GM18511 (cell line): ENCODE results near the gene ADARB2.
"Not testable (repeated sequence)": the region's sequence is repeated elsewhere in the genome, so short reads cannot be mapped to it uniquely, and the experiment has no call there.

ENCODE experiments used
- ATAC-seq: cut with Tn5 transposase; IDR thresholded peaks from one replicate; pipeline ENCODE4 v1.9.1; 2021; ENCODE audit warnings: mild to moderate bottlenecking, moderate library complexity; ENCODE audit not compliant: unreplicated experiment

ADARB2 gene

DNA sequence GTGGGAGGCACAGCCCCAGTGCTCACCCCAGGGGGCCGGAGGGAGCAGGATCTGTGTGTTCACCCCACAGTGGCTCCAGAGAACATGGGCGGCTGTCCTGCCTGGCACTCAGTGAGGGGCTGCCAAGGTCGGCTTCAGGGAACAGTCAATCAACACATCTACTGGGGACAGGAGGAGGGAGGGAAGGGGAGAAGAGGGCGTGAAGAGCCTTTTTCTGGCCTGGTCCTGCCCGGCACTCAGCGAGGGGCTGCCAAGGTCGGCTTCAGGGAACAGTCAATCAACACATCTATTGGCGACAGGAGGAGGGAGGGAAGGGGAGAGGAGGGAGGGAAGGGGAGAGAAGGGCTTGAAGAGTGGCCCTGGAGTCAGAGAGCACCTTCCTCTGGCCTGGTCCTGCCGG is 184.9 kb downstream of the ADARB2 start:
- ATAC-seq = no peak

DNA sequence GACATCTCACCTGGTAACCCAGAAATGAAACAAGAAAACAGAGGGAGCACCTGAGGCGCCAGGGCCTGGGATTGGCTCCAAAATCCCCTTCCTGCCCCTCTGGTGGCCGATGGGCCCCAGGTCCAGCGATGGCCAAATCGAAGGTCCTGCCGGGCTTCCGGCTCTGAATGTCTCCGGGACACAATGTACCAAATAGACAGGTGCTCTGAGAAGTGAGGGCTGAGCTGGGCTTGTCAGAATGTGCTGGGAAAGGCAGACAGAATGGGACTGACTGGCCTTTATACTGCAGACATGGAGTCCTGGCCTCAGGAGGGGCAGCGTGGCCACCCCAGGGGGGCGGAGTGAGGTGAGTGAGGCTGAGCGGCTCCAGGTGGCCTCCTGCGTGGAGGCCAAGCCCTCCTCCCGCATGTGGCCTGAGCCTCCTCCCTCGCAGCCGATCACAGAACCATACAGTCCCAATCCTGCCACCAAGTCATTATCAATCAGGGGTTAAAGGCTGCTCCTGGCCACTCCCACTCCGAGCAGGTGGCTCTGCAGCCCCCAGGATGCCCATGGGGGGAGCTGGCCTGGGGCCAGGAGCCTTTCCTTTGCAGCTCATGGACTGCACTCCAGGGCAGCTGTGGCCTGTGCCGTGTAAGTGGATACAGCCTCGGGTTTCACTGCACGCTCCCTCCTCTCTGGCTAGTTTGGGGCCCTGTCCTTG is 185.5 kb downstream of the ADARB2 start:
- ATAC-seq = no peak

- no peak for ATAC-seq
Measured at GRCh38 chr10:1550616-1551015, 186.7 kb downstream of the ADARB2 start.

- ATAC-seq = no peak
Measured at GRCh38 chr10:1550291-1550595, 187.1 kb downstream of the ADARB2 start.

- ATAC-seq = no peak
Measured at GRCh38 chr10:1549591-1550290, 187.6 kb downstream of the ADARB2 start.

GRCh38 chr10:1548596-1548995 is 188.7 kb downstream of the ADARB2 start:
- no peak for ATAC-seq

GRCh38 chr10:1548146-1548545 is 189.2 kb downstream of the ADARB2 start:
- no peak for ATAC-seq

DNA sequence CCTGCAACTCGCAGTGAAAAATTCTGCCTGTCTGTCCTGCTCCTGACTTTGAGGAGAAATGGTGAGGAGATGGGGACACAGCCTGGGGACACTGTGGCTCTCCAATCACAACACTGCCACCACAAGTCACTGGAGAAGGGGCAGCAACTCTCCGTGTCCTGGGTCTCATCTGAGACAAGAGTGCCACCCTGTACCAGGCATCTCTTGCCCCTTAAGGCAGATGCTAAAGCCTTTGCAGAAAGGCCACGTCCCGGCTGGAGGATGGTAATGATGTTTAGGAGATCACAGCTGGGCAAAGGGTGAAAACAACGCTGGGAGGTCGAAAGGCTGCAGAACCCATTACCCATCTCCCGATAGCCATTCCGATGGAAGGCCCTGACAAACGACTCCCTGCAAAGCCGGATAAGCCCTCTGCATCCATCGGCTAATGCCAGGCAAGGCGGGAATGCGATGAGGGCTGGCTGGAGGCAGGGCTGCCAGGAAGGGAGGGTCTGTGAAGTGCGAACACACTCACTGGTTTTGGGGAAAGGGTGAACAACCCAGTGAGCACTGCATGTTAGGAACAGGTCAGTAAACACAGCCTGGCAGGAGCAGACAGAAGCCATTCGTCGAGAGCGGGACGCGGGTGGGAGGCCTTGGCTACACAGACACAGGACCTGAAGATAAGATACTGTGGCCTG is 190.8 kb downstream of the ADARB2 start:
- ATAC-seq = no peak

- no peak for ATAC-seq
Measured at GRCh38 chr10:1545524-1545923, 191.8 kb downstream of the ADARB2 start.

DNA sequence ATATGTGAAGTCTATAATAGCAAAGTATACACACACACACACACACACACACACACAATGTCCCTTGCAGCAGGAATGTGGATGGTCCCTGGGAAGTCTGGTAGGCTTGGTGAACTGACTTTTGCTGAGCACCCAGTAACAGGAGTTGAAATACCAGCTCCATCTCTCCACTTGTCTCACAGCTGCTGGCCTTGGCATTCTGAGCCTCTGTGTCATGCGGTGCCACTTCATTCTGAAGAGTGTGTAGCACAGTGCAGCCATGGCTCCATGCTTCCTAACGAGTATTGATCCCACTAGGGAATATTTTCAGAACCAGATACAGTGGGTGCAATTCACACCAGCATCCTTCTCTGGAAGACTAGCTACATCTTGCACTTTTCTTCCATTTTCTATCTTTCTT is 192.4 kb downstream of the ADARB2 start:
- ATAC-seq = no peak

GRCh38 chr10:1544209-1544673 is 193.1 kb downstream of the ADARB2 start:
- no peak for ATAC-seq

GRCh38 chr10:1543596-1543995 is 193.7 kb downstream of the ADARB2 start:
- ATAC-seq = no peak

DNA sequence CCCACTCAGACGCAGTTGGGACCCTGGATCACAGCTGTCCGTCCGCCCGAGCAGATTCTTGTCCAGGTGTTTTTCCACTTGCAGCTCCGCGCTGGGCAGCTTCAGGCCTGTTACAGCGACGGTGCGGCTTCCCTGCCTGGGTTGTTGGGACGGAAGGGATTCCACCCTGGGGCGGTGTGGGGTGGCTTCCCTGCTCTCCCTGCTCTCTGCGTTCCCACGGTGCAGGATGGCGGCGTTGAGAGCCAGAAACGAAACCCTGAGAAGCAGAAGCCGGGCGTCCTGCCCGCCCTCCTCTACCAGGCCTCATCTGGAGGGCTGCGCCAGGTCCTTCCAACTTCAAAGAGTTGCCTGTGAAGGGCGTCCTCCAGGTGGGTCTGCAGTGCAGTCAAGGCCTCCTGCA is 194.4 kb downstream of the ADARB2 start:
- ATAC-seq = no peak

- no peak for ATAC-seq
Measured at GRCh38 chr10:1540144-1540543, 197.2 kb downstream of the ADARB2 start.

DNA sequence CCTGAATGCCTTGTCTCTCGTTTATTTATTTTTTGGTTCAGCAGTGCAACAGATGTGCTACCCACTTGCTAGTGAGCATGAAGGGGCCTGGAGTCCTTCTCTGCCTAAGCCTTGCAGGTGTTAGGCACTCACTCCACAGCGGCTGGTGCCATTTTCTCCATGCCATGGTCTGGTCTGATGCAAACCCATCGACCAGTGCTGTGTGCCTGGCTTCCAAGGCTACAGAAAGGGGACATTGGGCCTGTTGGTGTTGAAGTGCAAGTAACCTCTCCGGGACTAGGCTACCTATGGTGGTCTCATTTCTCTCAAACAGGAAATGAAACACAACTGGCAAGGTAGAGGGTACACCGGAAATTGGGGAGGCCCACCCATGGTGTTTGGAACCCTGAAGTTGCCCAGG is 198.1 kb downstream of the ADARB2 start:
- ATAC-seq = no peak

- no peak for ATAC-seq
Measured at GRCh38 chr10:1538531-1539061, 198.7 kb downstream of the ADARB2 start.

DNA sequence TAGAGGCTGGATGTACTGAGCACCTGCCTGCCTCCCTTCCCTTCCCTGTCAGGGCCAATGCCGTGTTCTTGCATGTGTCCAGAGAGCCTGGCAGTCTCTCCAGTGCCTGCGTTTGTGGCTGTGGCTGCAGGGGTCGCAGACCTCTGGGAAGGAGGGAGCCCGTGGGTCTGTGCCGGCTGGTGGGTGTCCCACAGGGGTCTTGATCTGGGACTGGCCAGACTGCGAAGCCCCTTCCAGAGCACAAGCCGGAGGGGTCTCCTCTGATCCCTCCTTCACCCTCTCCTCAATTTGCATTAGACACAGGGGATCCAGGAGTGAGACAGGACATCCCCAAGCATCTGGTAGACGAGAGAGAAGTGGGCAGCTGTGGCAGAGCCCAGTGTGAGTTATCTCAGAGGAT is 199.2 kb downstream of the ADARB2 start:
- no peak for ATAC-seq

- not testable (repeated sequence) for ATAC-seq
Measured at GRCh38 chr10:1537449-1537848, 199.9 kb downstream of the ADARB2 start.

GRCh38 chr10:1536341-1536740 is 201.0 kb downstream of the ADARB2 start:
- no peak for ATAC-seq

DNA sequence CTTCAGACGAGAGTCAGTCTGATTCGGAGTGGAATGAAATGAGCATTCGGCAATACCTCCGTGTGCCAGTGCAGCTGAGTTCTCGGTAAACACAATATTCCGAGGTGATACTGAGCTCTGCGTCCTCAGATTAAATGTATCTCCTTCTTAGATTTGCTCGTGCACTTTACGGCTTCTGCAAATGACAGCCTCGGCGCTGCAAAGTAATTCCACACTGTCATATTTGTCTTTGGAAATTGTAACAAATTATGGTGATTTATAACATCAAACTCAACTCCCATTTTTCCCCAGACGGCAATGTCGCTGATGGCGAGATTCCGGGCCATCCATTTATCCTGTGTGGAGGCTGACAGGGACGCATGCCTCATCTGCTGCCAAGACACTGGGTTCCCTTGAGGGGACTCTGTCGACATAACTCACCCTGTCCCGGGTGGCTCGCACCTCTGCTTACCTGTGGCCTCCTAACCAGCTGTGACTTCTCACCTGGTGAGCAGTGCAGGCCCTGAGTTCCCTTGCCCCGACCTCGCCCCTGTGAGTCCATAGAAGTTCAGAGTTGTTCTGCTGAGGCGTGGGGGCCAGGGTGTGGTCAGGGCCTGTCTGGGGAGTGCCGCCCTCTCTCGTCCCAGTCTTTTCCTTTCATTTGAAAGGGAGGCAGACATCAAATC is 201.9 kb downstream of the ADARB2 start:
- ATAC-seq = no peak

DNA sequence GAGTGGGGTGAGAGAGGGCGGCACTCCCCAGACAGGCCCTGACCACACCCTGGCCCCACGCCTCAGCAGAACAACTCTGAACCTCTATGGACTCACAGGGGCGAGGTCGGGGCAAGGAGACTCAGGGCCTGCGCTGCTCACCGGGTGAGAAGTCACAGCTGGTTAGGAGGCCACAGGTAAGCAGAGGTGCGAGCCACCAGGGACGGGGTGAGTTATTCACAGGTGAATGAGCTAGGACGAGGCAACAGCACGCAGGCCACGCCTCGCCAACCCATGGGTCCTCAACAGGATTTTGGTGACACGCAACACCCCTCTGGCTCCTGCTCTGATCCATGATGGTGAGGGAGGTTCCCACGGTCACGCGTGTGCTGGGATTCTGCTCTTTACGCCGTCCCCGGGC is 202.5 kb downstream of the ADARB2 start:
- ATAC-seq = no peak
